Glutamatergic neuron (in vitro differentiated cells): ENCODE results near the gene ARHGAP24. TPM values are rescaled to one million over a fixed set of nuclear protein-coding genes. Genes with fewer than 3 reads are reported as not detected.

Experiments
- DNase-seq: peaks from one replicate; pipeline ENCODE4 v3.0.0; 2022
- H3K27ac Mint-ChIP-seq: one replicate; pipeline ENCODE4 v1.8.0; 2020; ENCODE audit warnings: mild to moderate bottlenecking, mixed read lengths, inconsistent platforms; ENCODE audit not compliant: unreplicated experiment
- H3K27me3 Mint-ChIP-seq: one replicate; pipeline ENCODE4 v1.8.0; 2020; ENCODE audit warnings: mild to moderate bottlenecking, moderate library complexity, mixed read lengths, inconsistent platforms; ENCODE audit not compliant: unreplicated experiment
- H3K36me3 Mint-ChIP-seq: one replicate; pipeline ENCODE4 v1.8.0; 2020; ENCODE audit warnings: mild to moderate bottlenecking, mixed read lengths, inconsistent platforms; ENCODE audit not compliant: unreplicated experiment
- H3K4me1 Mint-ChIP-seq: one replicate; pipeline ENCODE4 v1.8.0; 2020; ENCODE audit warnings: mild to moderate bottlenecking, low read depth, mixed read lengths, inconsistent platforms; ENCODE audit not compliant: unreplicated experiment
- H3K4me3 Mint-ChIP-seq: one replicate; pipeline ENCODE4 v1.8.0; 2020; ENCODE audit warnings: mild to moderate bottlenecking, mixed read lengths, inconsistent platforms; ENCODE audit not compliant: unreplicated experiment
- H3K9me3 Mint-ChIP-seq: one replicate; pipeline ENCODE4 v1.8.0; 2020; ENCODE audit warnings: mild to moderate bottlenecking, moderate library complexity, mixed read lengths, inconsistent platforms; ENCODE audit not compliant: unreplicated experiment
- CTCF ChIP-seq: fragments of 200-600 bp; sonication (generic); IDR thresholded peaks from one replicate; pipeline ENCODE4 v1.5.0; 2021; ENCODE audit not compliant: partially characterized antibody, unreplicated experiment
- total RNA-seq: library from RNA; stranded (reverse); fragmentation: NEBNext Ultra II Directional; extraction: Animal tissue kit (Norgen Biotek cat#: 25700); gene quantifications from one replicate; pipeline ENCODE4 v1.2.1, GENCODE V29; 2021; ENCODE audit not compliant: unreplicated experiment

Gene ARHGAP24
- total RNA-seq, 1 donor from 2014 or later: 1.6 TPM

GRCh38 chr4:85952528-85952927 is 477.6 kb downstream of the ARHGAP24 start:
- H3K27ac Mint-ChIP-seq: no peak overlapping the region
- TF ChIP-seq CTCF: no peak
- H3K4me3 Mint-ChIP-seq: no peak overlapping the region

DNA sequence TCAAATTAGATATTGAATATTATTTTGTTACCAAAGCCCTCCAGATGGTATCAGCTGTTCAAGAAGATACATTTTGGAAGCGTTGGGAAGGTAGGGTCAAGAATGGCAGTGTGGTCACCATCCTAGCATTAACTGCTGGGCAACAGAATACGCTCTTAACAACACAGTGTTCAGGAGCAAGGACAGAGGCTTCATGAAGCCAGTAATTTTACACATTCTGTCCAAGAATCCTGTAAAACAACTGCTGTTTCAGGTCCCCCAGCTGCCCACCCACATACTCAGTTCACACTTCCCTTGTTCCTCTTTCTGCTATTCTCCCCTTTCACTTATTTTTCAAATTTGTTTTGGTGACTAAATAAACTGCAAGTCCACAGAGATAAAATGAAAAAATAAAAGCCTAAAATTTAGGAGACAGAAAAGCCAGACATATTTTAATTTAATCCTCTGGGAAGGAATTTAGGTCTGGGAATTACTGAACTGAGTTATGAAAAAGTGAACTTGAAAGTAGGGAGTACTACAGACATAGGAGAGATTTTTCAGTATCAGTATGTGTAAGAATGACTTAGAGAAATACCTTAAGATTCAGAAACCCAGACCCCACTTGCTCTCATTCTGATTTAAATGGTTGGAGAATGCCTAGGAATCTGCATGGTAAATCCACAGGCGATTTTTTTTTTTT is 478.2 kb downstream of the ARHGAP24 start:
- no peaks in the 10 kb centered on the region for H3K9me3 Mint-ChIP-seq
- H3K27ac Mint-ChIP-seq: no peak overlapping the region
- no peaks in the 10 kb centered on the region for H3K27me3 Mint-ChIP-seq
- no peaks in the 10 kb centered on the region for H3K4me1 Mint-ChIP-seq
- H3K4me3 Mint-ChIP-seq: no peak overlapping the region
- no peak for TF ChIP-seq CTCF
- DNase-seq: no peak
- H3K36me3 Mint-ChIP-seq: no peaks in the 10 kb centered on the region

More at GRCh38 chr4:85952528-85952927, 477.6 kb downstream of the ARHGAP24 start:
- DNase-seq: no peak
- Mint-ChIP-seq H3K4me1 (no peaks in the 10 kb centered on the region), H3K36me3 (no peaks in the 10 kb centered on the region), H3K9me3 (no peaks in the 10 kb centered on the region), H3K27me3 (no peaks in the 10 kb centered on the region)

GRCh38 chr4:85953651-85954018 is 478.7 kb downstream of the ARHGAP24 start:
- TF ChIP-seq CTCF: no peak
- H3K4me3 Mint-ChIP-seq: no peak overlapping the region
- no peaks in the 10 kb centered on the region for H3K27me3 Mint-ChIP-seq
- no peaks in the 10 kb centered on the region for H3K4me1 Mint-ChIP-seq
- H3K9me3 Mint-ChIP-seq: no peaks in the 10 kb centered on the region
- H3K36me3 Mint-ChIP-seq: no peaks in the 10 kb centered on the region
- DNase-seq: no peak
- no peak overlapping the region for H3K27ac Mint-ChIP-seq

DNA sequence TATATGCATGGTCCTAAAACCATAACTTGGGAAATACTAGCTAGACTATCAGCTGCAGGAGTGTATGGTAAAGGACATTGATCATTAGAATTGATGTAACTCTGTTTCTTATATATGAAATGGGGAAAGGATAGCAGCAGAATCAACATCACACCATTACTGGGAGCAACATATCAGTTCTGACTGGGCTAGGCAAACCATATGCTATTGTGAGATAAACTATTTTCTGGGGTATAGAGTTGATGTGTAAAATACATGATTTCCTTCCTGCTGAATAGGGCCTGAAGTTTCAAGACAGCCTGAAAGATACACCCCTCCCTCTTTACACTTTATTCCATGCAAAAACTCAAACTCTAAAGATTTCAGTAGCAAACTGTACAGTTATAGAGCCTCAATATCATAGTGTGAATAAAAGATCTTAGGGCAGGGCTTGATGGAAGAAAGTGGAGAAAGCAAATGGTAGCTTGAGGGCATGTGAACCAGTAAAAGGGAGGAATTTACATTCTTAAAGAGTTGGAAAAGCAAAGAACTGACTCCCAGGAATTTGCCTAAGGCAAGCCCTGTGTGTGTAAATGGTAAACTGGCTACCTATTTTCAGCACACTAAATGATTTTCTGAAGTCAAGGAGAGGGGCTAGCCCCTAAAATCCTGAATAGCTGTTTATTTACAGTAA is 480.8 kb downstream of the ARHGAP24 start:
- Mint-ChIP-seq H3K36me3 (no peaks in the 10 kb centered on the region), H3K27ac (no peak overlapping the region), H3K9me3 (no peaks in the 10 kb centered on the region), H3K4me3 (no peak overlapping the region), H3K27me3 (no peaks in the 10 kb centered on the region), H3K4me1 (no peaks in the 10 kb centered on the region)
- TF ChIP-seq CTCF: no peak
- DNase-seq: no peak

- no peak for TF ChIP-seq CTCF
- H3K27me3 Mint-ChIP-seq: no peaks in the 10 kb centered on the region
- H3K27ac Mint-ChIP-seq: no peak overlapping the region
- no peaks in the 10 kb centered on the region for H3K9me3 Mint-ChIP-seq
- H3K4me1 Mint-ChIP-seq: no peaks in the 10 kb centered on the region
- H3K4me3 Mint-ChIP-seq: no peak overlapping the region
- H3K36me3 Mint-ChIP-seq: no peaks in the 10 kb centered on the region
- DNase-seq: no peak
These were observed 481.5 kb downstream of the ARHGAP24 start for GRCh38 chr4:85956293-85956945.
